HepG2 (cell line): ENCODE results near the gene CSTPP1. TPM values are rescaled to one million over a fixed set of nuclear protein-coding genes. Genes with fewer than 3 reads are reported as not detected.

Source experiments
- ADNP ChIP-seq: sonication (generic); formaldehyde crosslinking; IDR thresholded peaks from 2 replicates; pipeline ENCODE4 v1.4.0; 2020; ENCODE audit warnings: missing genetic modification reagents
- GATA4 ChIP-seq: sonication (generic); IDR thresholded peaks from 2 replicates; pipeline ENCODE4 v1.6.1; 2016; ENCODE audit warnings: antibody characterized with exemption, low read depth, borderline replicate concordance
- HDAC2 ChIP-seq: sonication (generic); formaldehyde crosslinking; IDR thresholded peaks from 2 replicates; pipeline ENCODE4 v1.4.0; 2020; ENCODE audit warnings: missing genetic modification reagents
- HNRNPLL ChIP-seq: fragments of 200-400 bp; formaldehyde crosslinking; IDR thresholded peaks from 2 replicates; pipeline ENCODE4 v1.6.1; 2017; ENCODE audit warnings: mild to moderate bottlenecking, low read depth, low read length; ENCODE audit not compliant: poor library complexity, severe bottlenecking
- KMT2B ChIP-seq: IDR thresholded peaks from 2 replicates; pipeline ENCODE4 v1.6.1; 2016; ENCODE audit warnings: missing genetic modification reagents, missing compliant biosample characterization
- MYNN ChIP-seq: sonication (generic); formaldehyde crosslinking; IDR thresholded peaks from 2 replicates; pipeline ENCODE4 v1.4.0; 2020; ENCODE audit warnings: mild to moderate bottlenecking, low read depth, missing genetic modification reagents
- PAWR ChIP-seq: sonication (generic); formaldehyde crosslinking; IDR thresholded peaks from 2 replicates; pipeline ENCODE4 v1.4.0; 2020; ENCODE audit warnings: missing genetic modification reagents, mild to moderate bottlenecking, borderline replicate concordance
- POLR2AphosphoS5 ChIP-seq: IDR thresholded peaks from 2 replicates; pipeline ENCODE4 v1.6.1; 2012; ENCODE audit warnings: low read depth, low read length
- RBAK ChIP-seq: sonication (generic); formaldehyde crosslinking; IDR thresholded peaks from 2 replicates; pipeline ENCODE4 v1.5.1; 2020; ENCODE audit warnings: mild to moderate bottlenecking, missing genetic modification reagents
- RORA ChIP-seq: sonication (generic); formaldehyde crosslinking; IDR thresholded peaks from 2 replicates; pipeline ENCODE4 v1.5.0; 2020; ENCODE audit warnings: mild to moderate bottlenecking, missing genetic modification reagents, moderate library complexity
- U2AF1 ChIP-seq: fragments of 200-400 bp; formaldehyde crosslinking; optimal IDR thresholded peaks from 2 replicates; pipeline ENCODE3; 2017; ENCODE audit warnings: mild to moderate bottlenecking, low read depth, low read length
- ZKSCAN5 ChIP-seq: sonication (generic); formaldehyde crosslinking; IDR thresholded peaks from 2 replicates; pipeline ENCODE4 v1.5.1; 2020; ENCODE audit warnings: mild to moderate bottlenecking, missing genetic modification reagents
- ZNF101 ChIP-seq: sonication (generic); formaldehyde crosslinking; IDR thresholded peaks from 2 replicates; pipeline ENCODE4 v1.4.0; 2020; ENCODE audit warnings: mild to moderate bottlenecking, low read depth, missing genetic modification reagents, borderline replicate concordance
- ZNF296 ChIP-seq: sonication (generic); formaldehyde crosslinking; conservative IDR thresholded peaks from 2 replicates; pipeline ENCODE4 v1.5.0; 2020; ENCODE audit warnings: mild to moderate bottlenecking, missing genetic modification reagents
- ZNF577 ChIP-seq: sonication (generic); formaldehyde crosslinking; IDR thresholded peaks from 2 replicates; pipeline ENCODE4 v1.4.0; 2020; ENCODE audit warnings: mild to moderate bottlenecking, low read depth, missing genetic modification reagents, borderline replicate concordance
- polyA plus RNA-seq, 8 experiments: library from polyadenylated mRNA; depleted of rRNA in 3 of 8; stranded (reverse) in 7 of 8; unstranded in 1 of 8; fragments of >200 nt; fragmentation: Illumina TruSeq in 4 of 8; extraction: Trizol in 4 of 8; gene quantifications; 2 replicates each; pipeline versions ENCODE4 v1.2.1 to v1.2.3, GENCODE V29; 2011 to 2016; ENCODE audit warnings: low read depth in 4 of 8, missing spikeins in 1 of 8, mixed read lengths in 1 of 8; ENCODE audit not compliant: insufficient read depth in 1 of 8
- total RNA-seq, 5 experiments: library from RNA; depleted of rRNA; stranded (reverse); fragments of >200 nt; fragmentation: Illumina TruSeq; extraction: Trizol; gene quantifications; 2 replicates each; pipeline ENCODE4 v1.2.3, GENCODE V29; 2016; ENCODE audit warnings: low read depth in 1 of 5
- TF ChIP-seq, protein P1 (sequence below): IDR thresholded peaks from 2 replicates; pipeline ENCODE4 v1.6.1; 2016; ENCODE audit warnings: low read depth, borderline replicate concordance
- TF ChIP-seq, protein P2 (sequence below): sonication (generic); formaldehyde crosslinking; IDR thresholded peaks from 2 replicates; pipeline ENCODE4 v1.5.0; 2020; ENCODE audit warnings: missing genetic modification reagents, mild to moderate bottlenecking, borderline replicate concordance
- TF ChIP-seq, protein P3 (sequence below): sonication (generic); formaldehyde crosslinking; conservative IDR thresholded peaks from 2 replicates; pipeline ENCODE4 v1.8.0; 2022; ENCODE audit warnings: low read depth, missing genetic modification reagents
- TF ChIP-seq, protein P4 (sequence below): sonication (generic); formaldehyde crosslinking; IDR thresholded peaks from 2 replicates; pipeline ENCODE4 v1.5.1; 2020; ENCODE audit warnings: missing genetic modification reagents, mild to moderate bottlenecking, borderline replicate concordance
- TF ChIP-seq, protein P5 (sequence below): sonication (generic); formaldehyde crosslinking; IDR thresholded peaks from 2 replicates; pipeline ENCODE4 v1.8.0; 2022; ENCODE audit warnings: mild to moderate bottlenecking, missing genetic modification reagents
- TF ChIP-seq, protein P6 (sequence below): sonication (generic); formaldehyde crosslinking; IDR thresholded peaks from 2 replicates; pipeline ENCODE4 v1.4.0; 2020; ENCODE audit warnings: mild to moderate bottlenecking, missing genetic modification reagents, borderline replicate concordance

CSTPP1 gene
- total and polyA plus RNA-seq, 2 of the 13 experiments (the other 11 are each of a cell fraction or from before 2014, with no cell fraction given): 12.3 to 14.6 TPM

DNA sequence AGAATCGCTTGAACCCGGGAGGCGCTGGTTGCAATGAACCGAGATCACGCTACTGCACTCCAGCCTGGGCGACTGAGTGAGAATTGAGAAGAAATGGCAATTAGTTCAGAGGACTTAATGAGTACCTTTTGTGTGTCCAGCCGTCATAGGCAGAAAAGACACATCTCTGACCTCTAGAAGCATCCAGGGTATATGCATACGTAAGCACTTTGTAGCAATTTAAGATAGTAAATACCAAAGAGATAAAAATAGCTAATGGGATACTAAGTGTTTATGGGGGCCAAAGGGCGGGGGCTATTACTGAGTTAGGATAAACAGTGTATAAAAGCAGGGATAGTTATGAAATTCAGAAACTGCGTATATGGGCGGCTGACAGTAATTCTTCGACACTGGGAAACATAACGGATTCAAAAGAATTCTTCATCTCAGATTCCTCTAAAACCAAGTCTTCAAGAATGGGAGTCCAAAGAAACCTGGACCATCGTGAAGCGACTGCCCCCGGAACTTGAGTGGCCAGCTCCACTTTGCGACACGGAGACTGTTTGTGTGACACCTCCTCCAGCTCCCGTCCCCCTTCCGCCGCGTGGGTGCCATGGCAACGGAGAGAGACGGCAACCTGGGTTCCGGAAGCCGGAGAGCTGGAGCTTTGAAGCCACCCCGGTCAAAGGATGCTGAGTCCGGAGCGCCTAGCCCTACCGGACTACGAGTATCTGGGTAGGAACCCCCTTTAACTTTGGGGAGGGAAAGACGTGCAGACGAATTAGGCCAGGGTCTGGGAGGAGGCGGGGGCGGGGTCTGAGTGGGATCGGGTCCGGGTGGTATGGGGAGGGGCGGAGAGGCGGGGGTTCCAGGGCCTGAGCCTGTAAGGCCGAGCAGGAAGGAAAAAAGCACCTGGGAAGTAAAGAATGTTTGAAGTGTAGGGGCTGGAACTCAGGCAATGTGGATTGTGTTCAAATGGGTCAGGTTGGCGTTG lies at the start of gene CSTPP1 (continued):
- TF ChIP-seq PAWR (CRISPR knock-in tag) (no peak), KMT2B (CRISPR knock-in tag) (peak; percentile 85), HDAC2 (CRISPR knock-in tag) (peak; percentile 86; the same call in 1 of the 2 replicates), ZNF577 (CRISPR knock-in tag) (no peak), U2AF1 (no peak), POLR2AphosphoS5 (peak; percentile 44), HNRNPLL (peak; percentile 49), ZKSCAN5 (CRISPR knock-in tag) (no peak), MYNN (CRISPR knock-in tag) (no peak), RBAK (CRISPR knock-in tag) (no peak), ADNP (no peak), GATA4 (no peak), ZNF101 (CRISPR knock-in tag) (no peak), ZNF296 (no peak), RORA (no peak)
- TF ChIP-seq, protein P1, sequence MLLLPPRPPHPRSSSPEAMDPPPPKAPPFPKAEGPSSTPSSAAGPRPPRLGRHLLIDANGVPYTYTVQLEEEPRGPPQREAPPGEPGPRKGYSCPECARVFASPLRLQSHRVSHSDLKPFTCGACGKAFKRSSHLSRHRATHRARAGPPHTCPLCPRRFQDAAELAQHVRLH (CRISPR knock-in tag): peak; percentile 72; the same call in 1 of the 2 replicates
- TF ChIP-seq, protein P2, sequence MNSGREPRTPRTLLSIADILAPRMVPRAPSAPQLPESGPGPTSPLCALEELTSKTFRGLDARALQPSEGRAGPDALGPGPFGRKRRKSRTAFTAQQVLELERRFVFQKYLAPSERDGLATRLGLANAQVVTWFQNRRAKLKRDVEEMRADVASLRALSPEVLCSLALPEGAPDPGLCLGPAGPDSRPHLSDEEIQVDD (CRISPR knock-in tag): no peak
- TF ChIP-seq, protein P3, sequence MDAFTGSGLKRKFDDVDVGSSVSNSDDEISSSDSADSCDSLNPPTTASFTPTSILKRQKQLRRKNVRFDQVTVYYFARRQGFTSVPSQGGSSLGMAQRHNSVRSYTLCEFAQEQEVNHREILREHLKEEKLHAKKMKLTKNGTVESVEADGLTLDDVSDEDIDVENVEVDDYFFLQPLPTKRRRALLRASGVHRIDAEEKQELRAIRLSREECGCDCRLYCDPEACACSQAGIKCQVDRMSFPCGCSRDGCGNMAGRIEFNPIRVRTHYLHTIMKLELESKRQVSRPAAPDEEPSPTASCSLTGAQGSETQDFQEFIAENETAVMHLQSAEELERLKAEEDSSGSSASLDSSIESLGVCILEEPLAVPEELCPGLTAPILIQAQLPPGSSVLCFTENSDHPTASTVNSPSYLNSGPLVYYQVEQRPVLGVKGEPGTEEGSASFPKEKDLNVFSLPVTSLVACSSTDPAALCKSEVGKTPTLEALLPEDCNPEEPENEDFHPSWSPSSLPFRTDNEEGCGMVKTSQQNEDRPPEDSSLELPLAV (CRISPR knock-in tag): no peak
- TF ChIP-seq, protein P4, sequence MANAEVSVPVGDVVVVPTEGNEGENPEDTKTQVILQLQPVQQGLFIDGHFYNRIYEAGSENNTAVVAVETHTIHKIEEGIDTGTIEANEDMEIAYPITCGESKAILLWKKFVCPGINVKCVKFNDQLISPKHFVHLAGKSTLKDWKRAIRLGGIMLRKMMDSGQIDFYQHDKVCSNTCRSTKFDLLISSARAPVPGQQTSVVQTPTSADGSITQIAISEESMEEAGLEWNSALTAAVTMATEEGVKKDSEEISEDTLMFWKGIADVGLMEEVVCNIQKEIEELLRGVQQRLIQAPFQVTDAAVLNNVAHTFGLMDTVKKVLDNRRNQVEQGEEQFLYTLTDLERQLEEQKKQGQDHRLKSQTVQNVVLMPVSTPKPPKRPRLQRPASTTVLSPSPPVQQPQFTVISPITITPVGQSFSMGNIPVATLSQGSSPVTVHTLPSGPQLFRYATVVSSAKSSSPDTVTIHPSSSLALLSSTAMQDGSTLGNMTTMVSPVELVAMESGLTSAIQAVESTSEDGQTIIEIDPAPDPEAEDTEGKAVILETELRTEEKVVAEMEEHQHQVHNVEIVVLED: 0 out of 2 replicates have a peak, but pooled peaks have one; percentile 26
- TF ChIP-seq, protein P5, sequence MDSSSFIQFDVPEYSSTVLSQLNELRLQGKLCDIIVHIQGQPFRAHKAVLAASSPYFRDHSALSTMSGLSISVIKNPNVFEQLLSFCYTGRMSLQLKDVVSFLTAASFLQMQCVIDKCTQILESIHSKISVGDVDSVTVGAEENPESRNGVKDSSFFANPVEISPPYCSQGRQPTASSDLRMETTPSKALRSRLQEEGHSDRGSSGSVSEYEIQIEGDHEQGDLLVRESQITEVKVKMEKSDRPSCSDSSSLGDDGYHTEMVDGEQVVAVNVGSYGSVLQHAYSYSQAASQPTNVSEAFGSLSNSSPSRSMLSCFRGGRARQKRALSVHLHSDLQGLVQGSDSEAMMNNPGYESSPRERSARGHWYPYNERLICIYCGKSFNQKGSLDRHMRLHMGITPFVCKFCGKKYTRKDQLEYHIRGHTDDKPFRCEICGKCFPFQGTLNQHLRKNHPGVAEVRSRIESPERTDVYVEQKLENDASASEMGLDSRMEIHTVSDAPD (CRISPR knock-in tag): no peak
- TF ChIP-seq, protein P6, sequence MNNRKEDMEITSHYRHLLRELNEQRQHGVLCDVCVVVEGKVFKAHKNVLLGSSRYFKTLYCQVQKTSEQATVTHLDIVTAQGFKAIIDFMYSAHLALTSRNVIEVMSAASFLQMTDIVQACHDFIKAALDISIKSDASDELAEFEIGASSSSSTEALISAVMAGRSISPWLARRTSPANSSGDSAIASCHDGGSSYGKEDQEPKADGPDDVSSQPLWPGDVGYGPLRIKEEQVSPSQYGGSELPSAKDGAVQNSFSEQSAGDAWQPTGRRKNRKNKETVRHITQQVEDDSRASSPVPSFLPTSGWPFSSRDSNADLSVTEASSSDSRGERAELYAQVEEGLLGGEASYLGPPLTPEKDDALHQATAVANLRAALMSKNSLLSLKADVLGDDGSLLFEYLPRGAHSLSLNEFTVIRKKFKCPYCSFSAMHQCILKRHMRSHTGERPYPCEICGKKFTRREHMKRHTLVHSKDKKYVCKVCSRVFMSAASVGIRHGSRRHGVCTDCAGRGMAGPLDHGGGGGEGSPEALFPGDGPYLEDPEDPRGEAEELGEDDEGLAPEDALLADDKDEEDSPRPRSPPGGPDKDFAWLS (CRISPR knock-in tag): no peak; the same call in 1 of the 2 replicates
